B cell (primary cell): ENCODE measurements around the gene CDKAL1. TPM values are rescaled to one million over a fixed set of nuclear protein-coding genes. Genes with fewer than 3 reads are reported as not detected.

Experiments used
- ATAC-seq: fragments of 200-7000 bp; cut with Tn5 transposase; one replicate; pipeline ENCODE4 v1.10.0; 2021; ENCODE audit warnings: low read depth, mild to moderate bottlenecking, moderate number of reproducible peaks, moderate library complexity
- CTCF ChIA-PET: fragments of 350-600 bp; sonication (Branson Sonifier 250); formaldehyde crosslinking; loops from one replicate; lab custom pipeline; 2021; ENCODE audit warnings: antibody characterized with exemption, inconsistent platforms; lab: Charles Lee
- POLR2A ChIA-PET: fragments of 350-600 bp; sonication (Branson Sonifier 250); formaldehyde crosslinking; loops from one replicate; lab custom pipeline; 2021; ENCODE audit warnings: antibody characterized with exemption; lab: Charles Lee
- DNase-seq: peaks from one replicate; pipeline ENCODE4 v3.0.0; 2013
- H2AFZ ChIP-seq: 2 replicates; pipeline ENCODE4 v1.6.1; 2012; ENCODE audit warnings: mild to moderate bottlenecking, low read depth, low read length; ENCODE audit not compliant: insufficient read depth, poor library complexity, severe bottlenecking
- H3K27ac ChIP-seq, 2 donors: 1 replicate in 1 of 2; 2 replicates in 1 of 2; pipeline ENCODE4 v1.5.1; 2012 to 2013; ENCODE audit warnings: low read length in 2 of 2, mild to moderate bottlenecking in 2 of 2, moderate library complexity in 1 of 2
- H3K27me3 ChIP-seq, 4 experiments: fragments of 200-600 bp in 1 of 4; sonication (generic) in 1 of 4; replicated peaks in 1 of 4; 1 replicate in 2 of 4; 2 replicates in 2 of 4; pipeline versions ENCODE4 v1.6.1 to v1.7.0; 2013 to 2016; ENCODE audit warnings: low read length in 3 of 4, mild to moderate bottlenecking in 2 of 4, mixed read lengths in 1 of 4, moderate library complexity in 1 of 4; ENCODE audit not compliant: insufficient read depth in 4 of 4, control insufficient read depth in 3 of 4; ENCODE audit errors: control extremely low read depth in 1 of 4
- H3K36me3 ChIP-seq, 2 experiments: replicated peaks in 1 of 2; 1 replicate in 1 of 2; 2 replicates in 1 of 2; pipeline versions ENCODE4 v1.6.1 to v1.7.1; 2013; ENCODE audit warnings: low read length in 1 of 2; ENCODE audit not compliant: insufficient read depth in 2 of 2, control insufficient read depth in 1 of 2; ENCODE audit errors: control extremely low read depth in 1 of 2, extremely low read depth in 1 of 2
- H3K4me1 ChIP-seq, 2 donors: fragments of 200-600 bp in 1 of 2; sonication (generic) in 1 of 2; 1 replicate in 1 of 2; 2 replicates in 1 of 2; pipeline versions ENCODE4 v1.5.1 to v1.6.1; 2013 to 2017; ENCODE audit warnings: low read length in 2 of 2; ENCODE audit not compliant: control insufficient read depth in 2 of 2, insufficient read depth in 2 of 2
- H3K4me2 ChIP-seq: replicated peaks from 2 replicates; pipeline ENCODE3; 2012; ENCODE audit warnings: mild to moderate bottlenecking, low read depth, low read length; ENCODE audit not compliant: poor library complexity, severe bottlenecking
- H3K4me3 ChIP-seq, 5 experiments: fragments of 200-600 bp in 1 of 5; sonication (generic) in 1 of 5; 1 replicate in 3 of 5; 2 replicates in 2 of 5; pipeline versions ENCODE4 v1.5.1 to v1.7.0; 2011 to 2016; ENCODE audit warnings: low read length in 4 of 5, mild to moderate bottlenecking in 4 of 5, low read depth in 2 of 5, control low read depth in 1 of 5, moderate library complexity in 1 of 5; ENCODE audit not compliant: insufficient read depth in 1 of 5; ENCODE audit errors: control extremely low read depth in 1 of 5, extremely low read depth in 1 of 5
- H3K79me2 ChIP-seq: fragments of 200-600 bp; sonication (generic); one replicate; pipeline ENCODE4 v1.6.0; 2016; ENCODE audit warnings: low read length; ENCODE audit not compliant: control insufficient read depth, insufficient read depth
- H3K9ac ChIP-seq: fragments of 200-600 bp; sonication (generic); 2 replicates; pipeline ENCODE4 v1.6.1; 2017; ENCODE audit warnings: mild to moderate bottlenecking, low read length, moderate library complexity
- H3K9me3 ChIP-seq, 3 donors: one replicate each; pipeline versions ENCODE4 v1.6.1 to v1.7.1; 2013; ENCODE audit warnings: low read length in 2 of 3; ENCODE audit not compliant: control insufficient read depth in 2 of 3, insufficient read depth in 1 of 3; ENCODE audit errors: control extremely low read depth in 1 of 3
- H4K20me1 ChIP-seq: 2 replicates; pipeline ENCODE4 v1.6.0; 2012; ENCODE audit warnings: mild to moderate bottlenecking, low read length; ENCODE audit not compliant: insufficient read depth, control insufficient read depth, poor library complexity, severe bottlenecking
- H3K27ac Mint-ChIP-seq: one replicate; pipeline ENCODE4 v1.8.0; 2021; ENCODE audit warnings: mixed read lengths
- H3K27me3 Mint-ChIP-seq: one replicate; pipeline ENCODE4 v1.8.0; 2021; ENCODE audit warnings: mixed read lengths
- H3K4me1 Mint-ChIP-seq: one replicate; pipeline ENCODE4 v1.8.0; 2021; ENCODE audit warnings: mixed read lengths
- H3K4me3 Mint-ChIP-seq: one replicate; pipeline ENCODE4 v1.8.0; 2021; ENCODE audit warnings: mixed read lengths
- H3K9me3 Mint-ChIP-seq: one replicate; pipeline ENCODE4 v1.8.0; 2022; ENCODE audit warnings: mixed read lengths; ENCODE audit not compliant: insufficient read depth
- EZH2 ChIP-seq: IDR thresholded peaks from 2 replicates; pipeline ENCODE4 v1.6.1; 2012; ENCODE audit warnings: borderline replicate concordance, low read depth, mild to moderate bottlenecking, moderate library complexity, low read length; ENCODE audit not compliant: insufficient read depth, poor library complexity, severe bottlenecking
- WGBS: methylation state at CpG from one replicate; pipeline ENCODE4 v1.1.5; 2013; ENCODE audit warnings: missing lambda C conversion rate; ENCODE audit not compliant: insufficient coverage; 5-methylcytosine and 5-hydroxymethylcytosine counted together
- intact Hi-C: fragments of 100-400 bp; cut with micrococcal nuclease; formaldehyde crosslinking; loops from one replicate; pipeline ENCODE4 v1.10.0; 2022
- polyA plus RNA-seq: library from polyadenylated mRNA; depleted of rRNA; stranded (reverse); fragments of >200 nt; gene quantifications from 2 replicates; pipeline ENCODE4 v1.2.3, GENCODE V29; 2012
- total RNA-seq, 2 donors: library from RNA; stranded (reverse); fragments of 120-200 nt in 1 of 2; gene quantifications; 1 replicate in 1 of 2; 2 replicates in 1 of 2; pipeline versions ENCODE4 v1.2.3 to v1.2.4, GENCODE V29; 2013 to 2022
- TF ChIP-seq, protein P1 (sequence below): fragments of 200-600 bp; IDR thresholded peaks from one replicate; pipeline ENCODE4 v1.8.0; 2022; ENCODE audit warnings: antibody characterized with exemption, mild to moderate bottlenecking

CDKAL1 gene
- total and polyA plus RNA-seq, 2 donors (not counting 1 experiment from before 2014, with no cell fraction given), result 6.1 to 33.3 TPM

DNA sequence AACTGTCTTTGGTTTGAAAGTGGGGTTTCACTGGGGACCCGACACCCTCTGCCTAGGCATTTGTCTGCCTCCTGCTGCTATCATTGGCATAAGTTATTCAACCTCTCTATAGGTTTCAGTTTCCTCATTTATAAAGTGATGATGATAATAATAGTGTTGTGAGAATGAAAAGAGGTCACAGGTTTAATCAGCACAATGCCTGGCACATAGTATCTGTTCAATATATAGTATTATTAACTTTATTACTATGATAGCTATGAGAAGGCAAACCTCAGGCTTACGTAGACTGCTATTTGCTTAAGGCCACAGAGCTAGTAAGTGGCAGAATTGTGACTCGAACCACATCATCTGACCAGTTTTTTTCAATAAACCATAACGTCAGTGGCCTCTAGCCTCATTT lies 256.8 kb downstream of the CDKAL1 start:
- no peak overlapping the region for H2AFZ ChIP-seq
- H3K9me3 Mint-ChIP-seq, result no peaks in the 10 kb centered on the region
- no peaks in the 10 kb centered on the region for H3K79me2 ChIP-seq
- no peaks in the 10 kb centered on the region for H3K4me1 Mint-ChIP-seq
- WGBS, result 100% methylated on average over 1 of the region's 4 CpGs
- peaks cover 3 to 4% of the 10 kb centered on the region in 2 experiments for H3K36me3 ChIP-seq
- TF ChIP-seq, protein P1, sequence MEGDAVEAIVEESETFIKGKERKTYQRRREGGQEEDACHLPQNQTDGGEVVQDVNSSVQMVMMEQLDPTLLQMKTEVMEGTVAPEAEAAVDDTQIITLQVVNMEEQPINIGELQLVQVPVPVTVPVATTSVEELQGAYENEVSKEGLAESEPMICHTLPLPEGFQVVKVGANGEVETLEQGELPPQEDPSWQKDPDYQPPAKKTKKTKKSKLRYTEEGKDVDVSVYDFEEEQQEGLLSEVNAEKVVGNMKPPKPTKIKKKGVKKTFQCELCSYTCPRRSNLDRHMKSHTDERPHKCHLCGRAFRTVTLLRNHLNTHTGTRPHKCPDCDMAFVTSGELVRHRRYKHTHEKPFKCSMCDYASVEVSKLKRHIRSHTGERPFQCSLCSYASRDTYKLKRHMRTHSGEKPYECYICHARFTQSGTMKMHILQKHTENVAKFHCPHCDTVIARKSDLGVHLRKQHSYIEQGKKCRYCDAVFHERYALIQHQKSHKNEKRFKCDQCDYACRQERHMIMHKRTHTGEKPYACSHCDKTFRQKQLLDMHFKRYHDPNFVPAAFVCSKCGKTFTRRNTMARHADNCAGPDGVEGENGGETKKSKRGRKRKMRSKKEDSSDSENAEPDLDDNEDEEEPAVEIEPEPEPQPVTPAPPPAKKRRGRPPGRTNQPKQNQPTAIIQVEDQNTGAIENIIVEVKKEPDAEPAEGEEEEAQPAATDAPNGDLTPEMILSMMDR, result no peak
- no peak for TF ChIP-seq EZH2
- H3K27me3 Mint-ChIP-seq, result no peaks in the 10 kb centered on the region
- no peaks in the 10 kb centered on the region for H4K20me1 ChIP-seq
- no peaks in the 10 kb centered on the region for H3K27me3 ChIP-seq
- no peak overlapping the region for H3K4me2 ChIP-seq
- H3K4me1 ChIP-seq, result no peaks in the 10 kb centered on the region
- no peaks in the 10 kb centered on the region for H3K9me3 ChIP-seq
- H3K4me3 Mint-ChIP-seq, result no peak overlapping the region
- no peak overlapping the region for H3K27ac Mint-ChIP-seq
- ChIA-PET CTCF (no interaction called here), POLR2A (no interaction called here)
- no peak overlapping the region for H3K9ac ChIP-seq
- ATAC-seq (no peak), DNase-seq (no peak)
- no peak overlapping the region for H3K4me3 ChIP-seq
- intact Hi-C loops, result no loop called here
- H3K27ac ChIP-seq, result no peak overlapping the region

DNA sequence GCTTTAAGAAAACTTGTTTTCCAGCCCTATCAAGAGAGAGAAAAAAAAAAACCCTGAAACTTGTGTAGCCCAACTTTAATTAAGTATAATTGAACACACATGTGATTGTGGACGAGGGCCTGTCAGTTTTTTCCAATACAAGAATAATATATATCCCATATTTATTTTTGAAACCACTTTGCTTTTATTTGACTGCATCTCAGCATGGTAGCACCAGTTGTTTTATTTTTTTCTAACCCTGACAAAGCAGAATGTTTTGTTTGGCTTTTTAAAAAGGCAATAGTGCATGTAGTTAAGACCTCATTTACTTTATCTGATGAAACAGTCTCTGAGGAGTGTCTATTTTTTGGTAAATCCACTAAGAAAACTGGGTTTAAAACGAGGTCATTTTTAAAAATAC lies 257.7 kb downstream of the CDKAL1 start:
- ChIA-PET POLR2A (no interaction called here), CTCF (no interaction called here)
- H3K9me3 ChIP-seq, result no peaks in the 10 kb centered on the region
- H3K27ac ChIP-seq, result no peak overlapping the region
- no peak overlapping the region for H3K4me2 ChIP-seq
- ATAC-seq (no peak), DNase-seq (no peak)
- H3K27me3 ChIP-seq, result no peaks in the 10 kb centered on the region
- WGBS, result no CpG with 5 or more reads among the region's 2 CpGs
- intact Hi-C loops, result no loop called here
- TF ChIP-seq EZH2, result no peak
- TF ChIP-seq, protein P1, result no peak
- H2AFZ ChIP-seq, result no peak overlapping the region
- no peak overlapping the region for H3K9ac ChIP-seq
- no peaks in the 10 kb centered on the region for H4K20me1 ChIP-seq
- H3K79me2 ChIP-seq, result no peaks in the 10 kb centered on the region
- H3K4me3 Mint-ChIP-seq, result no peak overlapping the region
- H3K9me3 Mint-ChIP-seq, result no peaks in the 10 kb centered on the region
- no peak overlapping the region for H3K27ac Mint-ChIP-seq
- no peaks in the 10 kb centered on the region for H3K4me1 Mint-ChIP-seq
- no peak overlapping the region for H3K4me3 ChIP-seq
- H3K27me3 Mint-ChIP-seq, result no peaks in the 10 kb centered on the region
- H3K36me3 ChIP-seq, result peaks cover 3 to 4% of the 10 kb centered on the region in 2 experiments
- H3K4me1 ChIP-seq, result no peaks in the 10 kb centered on the region
